ENCODE data around the gene ERN1.

The ERN1 gene

DNA sequence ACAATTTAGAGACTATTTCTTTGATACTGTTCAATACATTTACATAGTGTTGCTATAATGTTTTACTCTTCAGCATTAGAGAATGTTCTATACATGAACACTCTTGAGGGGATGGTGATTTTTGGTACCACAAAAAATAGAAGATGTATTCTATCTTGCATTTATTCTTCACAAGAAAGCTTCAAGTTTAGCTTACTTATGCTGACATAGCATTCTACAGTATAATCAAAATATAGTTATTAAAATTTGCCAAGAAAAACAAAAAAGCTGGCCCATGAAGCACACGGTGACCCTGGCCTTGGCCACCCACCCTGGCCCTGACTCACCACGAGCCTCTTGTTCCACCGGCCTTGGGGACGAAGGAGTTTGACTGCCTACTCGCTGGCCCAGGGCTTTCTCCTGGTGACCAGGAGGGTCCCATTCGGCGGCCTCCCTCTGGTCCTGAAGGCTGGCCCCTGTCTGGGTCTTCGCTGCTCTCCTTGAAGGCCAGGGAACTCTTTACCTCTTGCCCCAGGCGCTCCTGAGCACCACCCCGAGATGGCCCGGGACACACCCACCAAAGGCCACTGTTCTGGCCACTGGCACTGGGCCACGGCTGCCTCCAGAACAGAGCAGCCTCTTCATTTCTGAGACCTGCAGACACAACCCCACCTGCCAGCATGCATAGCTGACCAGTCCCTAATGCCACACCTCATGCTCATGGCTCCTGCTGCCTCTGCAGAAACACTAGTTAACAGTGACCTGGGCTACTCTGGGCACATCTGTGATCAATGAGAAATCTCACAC, 87.1 kb downstream of the ERN1 start:
- DNase-seq (ENCODE audit: low read depth), result no peak
- TF ChIP-seq, protein P1, sequence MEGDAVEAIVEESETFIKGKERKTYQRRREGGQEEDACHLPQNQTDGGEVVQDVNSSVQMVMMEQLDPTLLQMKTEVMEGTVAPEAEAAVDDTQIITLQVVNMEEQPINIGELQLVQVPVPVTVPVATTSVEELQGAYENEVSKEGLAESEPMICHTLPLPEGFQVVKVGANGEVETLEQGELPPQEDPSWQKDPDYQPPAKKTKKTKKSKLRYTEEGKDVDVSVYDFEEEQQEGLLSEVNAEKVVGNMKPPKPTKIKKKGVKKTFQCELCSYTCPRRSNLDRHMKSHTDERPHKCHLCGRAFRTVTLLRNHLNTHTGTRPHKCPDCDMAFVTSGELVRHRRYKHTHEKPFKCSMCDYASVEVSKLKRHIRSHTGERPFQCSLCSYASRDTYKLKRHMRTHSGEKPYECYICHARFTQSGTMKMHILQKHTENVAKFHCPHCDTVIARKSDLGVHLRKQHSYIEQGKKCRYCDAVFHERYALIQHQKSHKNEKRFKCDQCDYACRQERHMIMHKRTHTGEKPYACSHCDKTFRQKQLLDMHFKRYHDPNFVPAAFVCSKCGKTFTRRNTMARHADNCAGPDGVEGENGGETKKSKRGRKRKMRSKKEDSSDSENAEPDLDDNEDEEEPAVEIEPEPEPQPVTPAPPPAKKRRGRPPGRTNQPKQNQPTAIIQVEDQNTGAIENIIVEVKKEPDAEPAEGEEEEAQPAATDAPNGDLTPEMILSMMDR (IDR thresholded peaks at IDR 0.05; ENCODE audit: low read depth, low read length, missing control alignments), result no peak
- H3K4me3 ChIP-seq (ENCODE audit: low read depth, low read length), result no peak overlapping the region

DNA sequence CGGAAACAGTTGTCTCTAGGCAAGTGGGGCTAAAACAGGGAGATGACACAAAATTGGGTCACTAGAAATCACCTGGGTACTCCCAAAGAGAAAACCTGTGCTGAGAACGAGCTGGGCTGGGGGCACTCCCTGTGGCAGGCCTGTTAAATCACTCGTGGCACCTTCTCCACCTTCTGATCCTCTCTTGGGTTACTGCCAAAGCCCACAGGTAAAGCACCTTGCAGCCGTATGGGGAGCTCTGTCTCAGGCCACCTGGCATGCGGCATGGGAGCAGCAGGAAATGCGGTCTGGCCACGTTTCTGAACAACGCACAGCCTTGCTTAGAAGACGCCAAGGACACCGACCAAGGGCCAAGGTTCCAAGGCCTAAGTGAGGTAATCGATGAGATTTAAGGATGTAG, 88.0 kb downstream of the ERN1 start:
- TF ChIP-seq, protein P1 (IDR thresholded peaks at IDR 0.05; ENCODE audit: low read depth, low read length, missing control alignments), result no peak
- DNase-seq (ENCODE audit: low read depth), result no peak
- no peak overlapping the region for H3K4me3 ChIP-seq (ENCODE audit: low read depth, low read length)

DNA sequence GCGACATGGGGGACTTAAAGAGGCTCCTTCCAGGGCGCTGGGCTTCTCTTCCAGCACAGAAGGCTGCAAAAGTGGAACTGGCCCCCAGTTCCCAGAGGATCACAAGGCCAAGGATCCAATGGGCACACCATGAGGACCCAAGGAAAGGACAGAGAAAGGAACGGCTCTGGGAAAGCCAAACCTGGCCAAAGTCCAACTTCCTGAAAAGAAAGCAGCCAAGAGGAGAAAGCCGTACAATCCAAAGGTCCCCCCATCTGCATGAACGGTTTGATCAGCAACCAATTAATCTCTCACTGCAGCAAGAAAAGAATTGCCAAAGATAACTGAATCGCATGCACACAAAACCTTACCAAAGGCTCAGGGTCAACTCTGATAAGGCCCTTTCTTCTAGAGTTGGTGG, 89.7 kb downstream of the ERN1 start:
- H3K4me3 ChIP-seq (ENCODE audit: low read depth, low read length), result no peak overlapping the region
- no peak for DNase-seq (ENCODE audit: low read depth)
- TF ChIP-seq, protein P1 (IDR thresholded peaks at IDR 0.05; ENCODE audit: low read depth, low read length, missing control alignments), result no peak

DNA sequence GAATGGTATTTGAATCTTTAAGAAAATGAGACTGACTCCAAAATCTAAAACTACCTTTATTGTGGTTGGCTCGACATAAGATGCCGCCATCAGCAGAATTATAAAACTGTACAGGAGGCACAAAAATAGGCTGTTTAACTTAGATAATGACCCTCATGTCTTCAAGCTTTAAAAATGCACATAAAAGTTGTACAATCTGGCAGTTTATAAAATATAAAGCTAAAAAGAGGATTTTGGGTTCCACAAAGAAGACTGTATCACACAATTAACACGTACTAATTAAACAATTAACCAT, 90.9 kb downstream of the ERN1 start:
- H3K4me3 ChIP-seq (ENCODE audit: low read depth, low read length), result no peak overlapping the region
- DNase-seq (ENCODE audit: low read depth), result no peak
- TF ChIP-seq, protein P1 (IDR thresholded peaks at IDR 0.05; ENCODE audit: low read depth, low read length, missing control alignments), result no peak

DNA sequence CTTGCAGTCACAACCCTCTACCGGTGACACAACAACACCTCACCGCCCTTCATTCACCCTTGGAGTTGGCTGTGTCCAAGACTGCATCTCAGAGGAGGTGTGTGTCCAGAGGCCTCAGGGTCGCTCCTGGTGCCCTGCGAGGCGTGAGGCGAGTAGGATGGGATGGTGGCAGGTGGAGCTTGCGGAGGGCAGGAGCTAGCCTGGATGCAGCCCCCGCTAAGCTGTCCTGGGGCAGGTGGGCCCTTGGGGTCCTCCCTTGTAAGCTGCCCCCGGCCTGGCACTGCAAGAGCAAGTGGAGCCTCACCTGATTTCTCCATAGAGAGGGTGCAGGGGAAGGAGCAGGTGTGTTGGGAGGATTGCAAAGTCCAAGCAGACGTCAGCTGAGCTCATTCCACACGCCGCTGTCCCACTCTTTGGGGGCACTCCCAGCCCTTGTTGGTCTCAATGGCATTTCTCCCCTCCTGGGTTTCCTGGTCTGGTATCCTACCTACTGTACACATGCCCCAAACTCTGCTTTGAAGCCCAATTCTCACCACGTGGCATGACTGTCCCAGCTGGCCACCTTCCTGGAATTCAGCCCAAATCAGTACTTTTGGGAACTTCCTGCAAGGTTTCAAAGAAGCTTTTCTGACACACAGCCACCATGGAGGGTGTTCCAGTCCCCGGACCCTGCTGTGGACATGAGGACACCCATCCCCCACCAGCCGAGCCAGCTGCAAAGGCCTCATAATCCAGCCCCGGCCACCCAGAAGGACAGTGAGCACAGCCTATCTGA, 91.4 kb downstream of the ERN1 start:
- DNase-seq (ENCODE audit: low read depth), result no peak
- TF ChIP-seq, protein P1 (IDR thresholded peaks at IDR 0.05; ENCODE audit: low read depth, low read length, missing control alignments), result no peak
- no peak overlapping the region for H3K4me3 ChIP-seq (ENCODE audit: low read depth, low read length)

DNA sequence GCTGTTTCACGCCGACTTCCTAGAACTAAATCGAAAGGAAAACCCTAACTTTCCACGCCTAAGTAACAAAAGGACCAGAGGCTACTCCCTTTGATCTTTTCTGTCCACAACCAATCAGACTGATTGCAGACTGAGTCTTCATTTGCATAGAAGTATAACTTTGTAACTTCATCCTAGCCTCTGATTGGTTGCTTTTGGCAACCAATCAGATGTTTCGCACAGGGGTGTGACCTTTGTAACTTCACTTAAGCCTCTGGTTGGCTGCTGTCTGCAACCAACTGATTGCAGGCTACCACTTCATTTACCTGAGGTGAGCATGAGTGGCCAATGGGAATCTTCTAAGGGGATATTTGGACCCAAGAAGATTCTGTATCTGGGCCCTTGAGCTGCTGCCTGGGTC, 92.1 kb downstream of the ERN1 start:
- DNase-seq (ENCODE audit: low read depth), result no peak
- TF ChIP-seq, protein P1 (IDR thresholded peaks at IDR 0.05; ENCODE audit: low read depth, low read length, missing control alignments), result no peak
- no peak overlapping the region for H3K4me3 ChIP-seq (ENCODE audit: low read depth, low read length)

All from GM12864 (cell line).